Panc1 (cell line): ENCODE measurements around the gene STAU1. TPM values are rescaled to one million over a fixed set of nuclear protein-coding genes. Genes with fewer than 3 reads are reported as not detected.

ENCODE experiments used
- ATAC-seq: fragments of 200-7000 bp; cut with Tn5 transposase; 2 replicates; pipeline ENCODE4 v1.9.1; 2020; ENCODE audit warnings: mild to moderate bottlenecking, moderate library complexity
- BruUV-seq: library from RNA; stranded (reverse); fragments of 400-500 nt; replicated peaks from 2 replicates; lab custom pipeline; 2021; lab: Mats Ljungman, UMichigan
- CTCF ChIA-PET: fragments of 300-600 bp; sonication (Branson Sonifier 250); formaldehyde crosslinking; loops from one replicate; lab custom pipeline; 2022; ENCODE audit warnings: antibody characterized with exemption; lab: Charles Lee
- POLR2A ChIA-PET: fragments of 300-600 bp; sonication (Branson Sonifier 250); formaldehyde crosslinking; loops from one replicate; lab custom pipeline; 2022; ENCODE audit warnings: antibody characterized with exemption; lab: Charles Lee
- DNase-seq: peaks from one replicate; pipeline ENCODE4 v3.0.0-alpha.2; 2010; ENCODE audit warnings: low read depth, low spot score
- H3K27ac ChIP-seq: 2 replicates; pipeline ENCODE4 v1.5.1; 2011; ENCODE audit warnings: mild to moderate bottlenecking, low read length, inconsistent platforms
- H3K27me3 ChIP-seq: fragments of 200-500 bp; sonication (Bioruptor generic); 2 replicates; pipeline ENCODE4 v1.6.0; 2014; ENCODE audit warnings: low read length, inconsistent platforms; ENCODE audit not compliant: control insufficient read depth, insufficient read depth
- H3K36me3 ChIP-seq: fragments of 200-500 bp; sonication (Bioruptor generic); 2 replicates; pipeline ENCODE4 v1.5.1; 2014; ENCODE audit warnings: inconsistent platforms, mild to moderate bottlenecking, low read length, moderate library complexity; ENCODE audit not compliant: control insufficient read depth, insufficient read depth
- H3K4me1 ChIP-seq: 2 replicates; pipeline ENCODE4 v1.5.1; 2011; ENCODE audit warnings: inconsistent platforms, mild to moderate bottlenecking, low read length, moderate library complexity; ENCODE audit not compliant: control insufficient read depth, insufficient read depth
- H3K4me3 ChIP-seq, 2 experiments: 2 replicates each; pipeline ENCODE4 v1.5.1; 2011 to 2012; ENCODE audit warnings: low read depth in 2 of 2, low read length in 2 of 2, mild to moderate bottlenecking in 2 of 2, inconsistent platforms in 1 of 2, moderate library complexity in 1 of 2
- H3K9me3 ChIP-seq: fragments of 200-500 bp; sonication (Bioruptor generic); 2 replicates; pipeline ENCODE4 v1.5.1; 2014; ENCODE audit warnings: low read depth, mild to moderate bottlenecking, inconsistent platforms, low read length, moderate library complexity; ENCODE audit not compliant: control insufficient read depth, insufficient read depth
- POLR2AphosphoS5 ChIP-seq: IDR thresholded peaks from 2 replicates; pipeline ENCODE4 v1.6.1; 2012; ENCODE audit warnings: mild to moderate bottlenecking, low read depth, low read length, moderate library complexity
- SIN3A ChIP-seq: IDR thresholded peaks from 2 replicates; pipeline ENCODE4 v1.6.1; 2012; ENCODE audit warnings: low read depth, mild to moderate bottlenecking, low read length, moderate library complexity, borderline replicate concordance; ENCODE audit not compliant: insufficient read depth
- TCF7L2 ChIP-seq: IDR thresholded peaks from 2 replicates; pipeline ENCODE4 v1.6.1; 2011; ENCODE audit warnings: mild to moderate bottlenecking, low read depth, low read length, inconsistent platforms
- in situ Hi-C: cut with HindIII; loops from 2 replicates; pipeline ENCODE4 v1.10.0; 2016; ENCODE audit warnings: low sequenced_read_pairs, low pct_unique_long_range_greater_than_20kb
- intact Hi-C: fragments of 100-400 bp; cut with micrococcal nuclease; formaldehyde crosslinking; loops from one replicate; pipeline ENCODE4 v1.10.0; 2022; ENCODE audit not compliant: unreplicated experiment
- total RNA-seq: library from RNA; stranded (reverse); gene quantifications from one replicate; pipeline ENCODE4 v1.2.1, GENCODE V29; 2021; ENCODE audit not compliant: unreplicated experiment
- TF ChIP-seq, protein P1 (sequence below): fragments of 450-650 bp; IDR thresholded peaks from 2 replicates; pipeline ENCODE4 v1.5.1; 2017; ENCODE audit warnings: mild to moderate bottlenecking
- TF ChIP-seq, protein P2 (sequence below), 2 experiments: IDR thresholded peaks; 2 replicates each; pipeline ENCODE4 v1.6.1; 2011 to 2012; ENCODE audit warnings: low read depth in 2 of 2, control low read depth in 1 of 2, low read length in 1 of 2, mild to moderate bottlenecking in 1 of 2, moderate library complexity in 1 of 2; ENCODE audit not compliant: insufficient read depth in 1 of 2

Gene STAU1
- total RNA-seq, 1 experiment from 2014 or later: 103 TPM

DNA sequence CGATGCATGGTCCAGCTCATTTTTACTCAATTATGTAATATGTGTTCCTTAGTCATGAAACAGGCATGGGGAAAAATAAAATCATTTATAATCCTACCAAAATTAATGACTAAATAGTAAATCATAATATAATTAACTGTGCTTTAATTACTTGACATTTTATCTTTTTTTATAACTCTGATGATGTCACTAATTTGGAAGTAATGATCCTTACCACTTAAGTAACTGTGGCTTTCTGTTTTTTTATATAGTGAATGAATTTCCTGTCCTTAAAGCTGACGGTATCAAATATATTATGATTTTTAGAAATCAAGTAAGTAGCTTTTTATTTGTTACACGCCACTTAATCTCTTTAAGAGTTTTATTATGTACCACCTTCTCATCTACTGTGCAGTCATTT lies 109.8 kb downstream of the STAU1 start:
- no peak for ATAC-seq
- POLR2A ChIA-PET: interaction anchor here (0.6 kb wide), 1 partner anchor 32 kb away, joined by 4 read pairs; the partner anchor contains the start of gene CSE1L
- no peaks in the 10 kb centered on the region for H3K4me1 ChIP-seq
- no peaks in the 10 kb centered on the region for H3K27me3 ChIP-seq
- no peaks in the 10 kb centered on the region for H3K9me3 ChIP-seq
- TF ChIP-seq, protein P1, sequence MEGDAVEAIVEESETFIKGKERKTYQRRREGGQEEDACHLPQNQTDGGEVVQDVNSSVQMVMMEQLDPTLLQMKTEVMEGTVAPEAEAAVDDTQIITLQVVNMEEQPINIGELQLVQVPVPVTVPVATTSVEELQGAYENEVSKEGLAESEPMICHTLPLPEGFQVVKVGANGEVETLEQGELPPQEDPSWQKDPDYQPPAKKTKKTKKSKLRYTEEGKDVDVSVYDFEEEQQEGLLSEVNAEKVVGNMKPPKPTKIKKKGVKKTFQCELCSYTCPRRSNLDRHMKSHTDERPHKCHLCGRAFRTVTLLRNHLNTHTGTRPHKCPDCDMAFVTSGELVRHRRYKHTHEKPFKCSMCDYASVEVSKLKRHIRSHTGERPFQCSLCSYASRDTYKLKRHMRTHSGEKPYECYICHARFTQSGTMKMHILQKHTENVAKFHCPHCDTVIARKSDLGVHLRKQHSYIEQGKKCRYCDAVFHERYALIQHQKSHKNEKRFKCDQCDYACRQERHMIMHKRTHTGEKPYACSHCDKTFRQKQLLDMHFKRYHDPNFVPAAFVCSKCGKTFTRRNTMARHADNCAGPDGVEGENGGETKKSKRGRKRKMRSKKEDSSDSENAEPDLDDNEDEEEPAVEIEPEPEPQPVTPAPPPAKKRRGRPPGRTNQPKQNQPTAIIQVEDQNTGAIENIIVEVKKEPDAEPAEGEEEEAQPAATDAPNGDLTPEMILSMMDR: no peak
- no peak for TF ChIP-seq POLR2AphosphoS5
- no peak for DNase-seq
- intact Hi-C loops (no loop called here), in situ Hi-C loops (no loop called here)
- H3K27ac ChIP-seq: no peak overlapping the region
- no TSS peak for BruUV-seq
- peaks cover 31% of the 10 kb centered on the region for H3K36me3 ChIP-seq
- H3K4me3 ChIP-seq: no peak overlapping the region
- CTCF ChIA-PET: no interaction called here

DNA sequence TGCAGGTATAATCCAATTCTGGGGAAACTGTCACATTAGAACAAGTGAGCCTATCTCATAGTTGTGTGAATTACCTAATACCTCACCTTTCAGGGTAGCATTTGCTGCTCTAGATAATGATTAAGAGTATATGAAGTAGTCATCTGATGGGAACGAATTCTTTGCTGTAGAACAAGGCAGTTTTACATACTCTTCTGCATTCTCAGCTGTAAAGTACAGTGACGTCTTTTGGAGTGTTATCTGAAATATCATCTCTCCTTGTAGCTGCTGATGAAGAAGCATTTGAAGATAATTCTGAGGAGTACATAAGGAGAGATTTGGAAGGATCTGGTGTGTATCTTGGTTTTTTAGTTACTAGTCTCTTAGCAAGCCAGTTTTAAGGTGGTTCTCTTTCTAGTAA lies 113.6 kb downstream of the STAU1 start:
- no TSS peak for BruUV-seq
- intact Hi-C loops (no loop called here), in situ Hi-C loops (no loop called here)
- ChIA-PET POLR2A (no interaction called here), CTCF (no interaction called here)
- Histone ChIP-seq H3K27ac (no peak overlapping the region), H3K27me3 (no peaks in the 10 kb centered on the region), H3K4me3 (no peak overlapping the region), H3K36me3 (peaks cover 51% of the 10 kb centered on the region), H3K4me1 (no peaks in the 10 kb centered on the region), H3K9me3 (no peaks in the 10 kb centered on the region)
- TF ChIP-seq, protein P1: no peak
- TF ChIP-seq TCF7L2 (no peak), POLR2AphosphoS5 (no peak), SIN3A (no peak)
- TF ChIP-seq, protein P2, sequence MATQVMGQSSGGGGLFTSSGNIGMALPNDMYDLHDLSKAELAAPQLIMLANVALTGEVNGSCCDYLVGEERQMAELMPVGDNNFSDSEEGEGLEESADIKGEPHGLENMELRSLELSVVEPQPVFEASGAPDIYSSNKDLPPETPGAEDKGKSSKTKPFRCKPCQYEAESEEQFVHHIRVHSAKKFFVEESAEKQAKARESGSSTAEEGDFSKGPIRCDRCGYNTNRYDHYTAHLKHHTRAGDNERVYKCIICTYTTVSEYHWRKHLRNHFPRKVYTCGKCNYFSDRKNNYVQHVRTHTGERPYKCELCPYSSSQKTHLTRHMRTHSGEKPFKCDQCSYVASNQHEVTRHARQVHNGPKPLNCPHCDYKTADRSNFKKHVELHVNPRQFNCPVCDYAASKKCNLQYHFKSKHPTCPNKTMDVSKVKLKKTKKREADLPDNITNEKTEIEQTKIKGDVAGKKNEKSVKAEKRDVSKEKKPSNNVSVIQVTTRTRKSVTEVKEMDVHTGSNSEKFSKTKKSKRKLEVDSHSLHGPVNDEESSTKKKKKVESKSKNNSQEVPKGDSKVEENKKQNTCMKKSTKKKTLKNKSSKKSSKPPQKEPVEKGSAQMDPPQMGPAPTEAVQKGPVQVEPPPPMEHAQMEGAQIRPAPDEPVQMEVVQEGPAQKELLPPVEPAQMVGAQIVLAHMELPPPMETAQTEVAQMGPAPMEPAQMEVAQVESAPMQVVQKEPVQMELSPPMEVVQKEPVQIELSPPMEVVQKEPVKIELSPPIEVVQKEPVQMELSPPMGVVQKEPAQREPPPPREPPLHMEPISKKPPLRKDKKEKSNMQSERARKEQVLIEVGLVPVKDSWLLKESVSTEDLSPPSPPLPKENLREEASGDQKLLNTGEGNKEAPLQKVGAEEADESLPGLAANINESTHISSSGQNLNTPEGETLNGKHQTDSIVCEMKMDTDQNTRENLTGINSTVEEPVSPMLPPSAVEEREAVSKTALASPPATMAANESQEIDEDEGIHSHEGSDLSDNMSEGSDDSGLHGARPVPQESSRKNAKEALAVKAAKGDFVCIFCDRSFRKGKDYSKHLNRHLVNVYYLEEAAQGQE (IDR thresholded peaks at IDR 0.05; ENCODE audit: insufficient read depth in 1 of 2, low read depth in 2 of 2, low read length in 1 of 2): no peak
- DNase-seq (no peak), ATAC-seq (no peak)

Other genes with a start within 250 kb of the STAU1 start
- gene CSE1L, start 142.0 kb downstream of the STAU1 start, total RNA-seq: 133 TPM
- gene DDX27, start 31.1 kb upstream of the STAU1 start, total RNA-seq: 63.4 TPM
- gene ZNFX1, start 89.7 kb upstream of the STAU1 start, total RNA-seq: 39.4 TPM